AG04450 (cell line): Measurements from ENCODE around the gene RSAD2. TPM values are rescaled to one million over a fixed set of nuclear protein-coding genes. Genes with fewer than 3 reads are reported as not detected.
"Not testable (repeated sequence)": the region's sequence is repeated elsewhere in the genome, so short reads cannot be mapped to it uniquely, and the experiment has no call there.

Source experiments
- CTCF ChIA-PET: fragments of 300-600, 350-600 bp; formaldehyde crosslinking; extraction: SDS; loops from one replicate; lab custom pipeline; 2022; ENCODE audit warnings: antibody characterized with exemption, inconsistent platforms; lab: Charles Lee
- POLR2A ChIA-PET: fragments of 350-600 bp; formaldehyde crosslinking; extraction: SDS; loops from one replicate; lab custom pipeline; 2021; ENCODE audit warnings: antibody characterized with exemption, inconsistent platforms; lab: Yijun Ruan, JAX
- DNase-seq: peaks from one replicate; pipeline ENCODE4 v3.0.0-alpha.2; 2011; ENCODE audit warnings: low read depth, low spot score
- H3K27ac ChIP-seq: one replicate; pipeline ENCODE4 v1.5.1; 2012; ENCODE audit warnings: low read depth, low read length, control low read depth
- H3K27me3 ChIP-seq: one replicate; pipeline ENCODE4 v1.6.0; 2012; ENCODE audit warnings: low read length; ENCODE audit not compliant: control insufficient read depth, insufficient read depth
- H3K4me3 ChIP-seq: 2 replicates; pipeline ENCODE4 v1.5.1; 2011; ENCODE audit warnings: mild to moderate bottlenecking, low read depth, low read length, control low read depth
- H3K9me3 ChIP-seq: 2 replicates; pipeline ENCODE4 v1.5.1; 2012; ENCODE audit warnings: low read length; ENCODE audit not compliant: control insufficient read depth, insufficient read depth
- polyA plus RNA-seq: library from polyadenylated mRNA; depleted of rRNA; stranded (reverse); fragments of >200 nt; gene quantifications from 2 replicates; pipeline ENCODE4 v1.2.3, GENCODE V29; 2011
- TF ChIP-seq, protein P1 (sequence below): IDR thresholded peaks from 2 replicates; pipeline ENCODE4 v1.5.1; 2011; ENCODE audit warnings: low read depth, low read length, control low read depth, inconsistent platforms

Gene RSAD2
- polyA plus RNA-seq, 1 experiment: not detected

DNA sequence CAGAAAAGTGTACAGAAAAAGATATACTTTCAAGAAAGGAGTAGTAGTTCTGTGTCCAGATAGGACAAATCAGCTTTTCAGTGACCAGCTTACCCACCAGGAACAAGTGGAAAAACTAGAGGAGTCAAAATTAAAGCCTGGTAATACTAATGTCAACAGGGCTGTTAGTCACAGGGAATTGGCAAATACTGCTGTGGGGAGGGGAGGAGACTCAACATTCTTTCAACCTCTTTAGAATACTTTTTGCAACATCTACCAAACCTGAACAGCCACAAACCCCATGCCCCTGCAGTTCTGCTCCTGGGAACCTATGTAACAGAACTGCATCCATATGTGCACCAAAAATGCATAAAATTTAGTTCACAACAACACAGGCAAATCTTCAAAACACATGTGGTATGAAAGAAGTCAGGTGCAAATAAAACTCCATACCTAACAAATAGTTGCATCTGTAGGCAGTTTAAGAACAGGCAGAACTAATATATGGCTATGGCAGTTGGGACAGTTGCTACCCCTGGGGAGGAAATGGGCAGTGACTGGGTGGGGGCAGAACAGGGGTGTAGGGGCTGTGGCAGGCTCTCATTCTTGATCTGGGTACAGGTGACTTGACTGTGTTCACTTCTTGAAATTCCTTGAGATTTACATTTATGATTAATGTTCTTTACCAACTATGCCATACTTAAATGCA lies 21.6 kb upstream of the RSAD2 start:
- POLR2A ChIA-PET: no interaction called here
- CTCF ChIA-PET: no interaction called here
- DNase-seq: no peak
- Histone ChIP-seq H3K27me3 (no peaks in the 10 kb centered on the region), H3K4me3 (no peak overlapping the region), H3K27ac (no peak overlapping the region), H3K9me3 (0 out of 2 replicates have a peak, but pooled peaks cover 4% of the 10 kb centered on the region)
- TF ChIP-seq, protein P1, sequence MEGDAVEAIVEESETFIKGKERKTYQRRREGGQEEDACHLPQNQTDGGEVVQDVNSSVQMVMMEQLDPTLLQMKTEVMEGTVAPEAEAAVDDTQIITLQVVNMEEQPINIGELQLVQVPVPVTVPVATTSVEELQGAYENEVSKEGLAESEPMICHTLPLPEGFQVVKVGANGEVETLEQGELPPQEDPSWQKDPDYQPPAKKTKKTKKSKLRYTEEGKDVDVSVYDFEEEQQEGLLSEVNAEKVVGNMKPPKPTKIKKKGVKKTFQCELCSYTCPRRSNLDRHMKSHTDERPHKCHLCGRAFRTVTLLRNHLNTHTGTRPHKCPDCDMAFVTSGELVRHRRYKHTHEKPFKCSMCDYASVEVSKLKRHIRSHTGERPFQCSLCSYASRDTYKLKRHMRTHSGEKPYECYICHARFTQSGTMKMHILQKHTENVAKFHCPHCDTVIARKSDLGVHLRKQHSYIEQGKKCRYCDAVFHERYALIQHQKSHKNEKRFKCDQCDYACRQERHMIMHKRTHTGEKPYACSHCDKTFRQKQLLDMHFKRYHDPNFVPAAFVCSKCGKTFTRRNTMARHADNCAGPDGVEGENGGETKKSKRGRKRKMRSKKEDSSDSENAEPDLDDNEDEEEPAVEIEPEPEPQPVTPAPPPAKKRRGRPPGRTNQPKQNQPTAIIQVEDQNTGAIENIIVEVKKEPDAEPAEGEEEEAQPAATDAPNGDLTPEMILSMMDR: no peak

DNA sequence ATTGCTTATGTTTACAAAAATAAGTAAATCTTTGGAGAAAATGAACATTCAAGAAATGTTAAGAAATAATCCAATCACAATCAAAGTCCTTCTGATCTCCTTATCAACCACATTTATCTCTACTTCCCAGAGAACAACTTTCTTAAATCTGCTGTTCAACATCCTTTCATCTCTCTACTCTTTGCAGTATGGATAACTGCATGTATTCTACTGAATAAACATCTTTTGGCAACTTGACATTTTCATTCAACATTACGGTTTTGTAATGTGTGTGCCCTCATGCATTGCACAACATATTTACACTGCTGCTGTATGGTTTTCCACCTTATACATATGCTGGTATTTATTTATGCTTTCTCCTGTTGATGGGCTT lies 21.0 kb upstream of the RSAD2 start:
- no peak overlapping the region for H3K27ac ChIP-seq
- no peak for DNase-seq
- TF ChIP-seq, protein P1: no peak
- POLR2A ChIA-PET: no interaction called here
- no peaks in the 10 kb centered on the region for H3K9me3 ChIP-seq
- CTCF ChIA-PET: no interaction called here
- no peaks in the 10 kb centered on the region for H3K27me3 ChIP-seq
- H3K4me3 ChIP-seq: no peak overlapping the region

DNA sequence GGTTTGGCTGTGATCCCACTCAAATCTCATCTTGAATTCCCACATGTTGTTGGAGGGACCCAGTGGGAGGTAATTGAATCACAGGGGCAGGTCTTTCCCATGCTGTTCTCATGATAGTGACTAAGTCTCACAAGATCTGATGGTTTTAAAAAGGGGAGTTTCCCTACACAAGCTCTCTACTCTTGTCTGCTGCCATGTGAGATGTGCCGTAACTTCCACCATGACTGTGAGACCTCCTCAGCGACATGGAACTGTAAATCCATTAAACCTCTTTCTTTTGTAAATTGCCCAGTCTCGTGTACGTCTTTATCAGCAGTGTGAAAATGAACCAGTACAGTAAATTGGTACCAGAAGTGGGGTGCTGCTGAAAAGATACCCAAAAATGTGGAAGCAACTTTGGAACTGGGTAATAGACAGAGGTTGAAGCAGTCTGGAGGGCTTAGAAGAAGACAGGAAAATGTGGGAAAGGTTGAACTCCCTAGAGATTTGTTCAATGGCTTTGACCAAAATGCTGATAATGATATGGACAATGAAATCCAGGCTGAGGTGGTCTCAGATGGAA lies 19.0 kb upstream of the RSAD2 start:
- H3K4me3 ChIP-seq, DNase-seq, H3K9me3 ChIP-seq, H3K27me3 ChIP-seq, POLR2A ChIA-PET, CTCF ChIA-PET, H3K27ac ChIP-seq: not testable (repeated sequence)

DNA sequence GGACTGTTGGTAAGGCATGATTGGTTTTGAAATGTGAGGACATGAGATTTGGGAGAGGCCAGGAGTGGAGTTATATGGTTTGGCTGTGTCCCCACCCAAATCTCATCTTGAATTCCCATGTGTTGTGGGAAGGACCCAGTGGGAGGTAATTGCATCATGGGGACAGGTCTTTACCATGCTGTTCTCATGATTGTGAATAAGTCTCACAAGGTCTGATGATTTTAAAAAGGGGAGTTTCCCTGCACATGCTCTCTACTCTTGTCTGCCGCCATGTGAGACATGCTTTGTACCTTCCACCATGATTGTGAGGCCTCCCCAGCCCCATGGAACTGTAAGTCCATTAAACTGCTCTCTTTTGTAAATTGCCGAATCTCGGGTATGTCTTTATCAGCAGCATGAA lies 17.3 kb upstream of the RSAD2 start:
- CTCF ChIA-PET: no interaction called here
- no peak for DNase-seq
- H3K27me3 ChIP-seq: peaks cover 3% of the 10 kb centered on the region
- POLR2A ChIA-PET: no interaction called here
- no peak overlapping the region for H3K4me3 ChIP-seq
- TF ChIP-seq, protein P1: no peak
- H3K9me3 ChIP-seq: no peaks in the 10 kb centered on the region; the same call in 1 of the 2 replicates
- H3K27ac ChIP-seq: no peak overlapping the region

DNA sequence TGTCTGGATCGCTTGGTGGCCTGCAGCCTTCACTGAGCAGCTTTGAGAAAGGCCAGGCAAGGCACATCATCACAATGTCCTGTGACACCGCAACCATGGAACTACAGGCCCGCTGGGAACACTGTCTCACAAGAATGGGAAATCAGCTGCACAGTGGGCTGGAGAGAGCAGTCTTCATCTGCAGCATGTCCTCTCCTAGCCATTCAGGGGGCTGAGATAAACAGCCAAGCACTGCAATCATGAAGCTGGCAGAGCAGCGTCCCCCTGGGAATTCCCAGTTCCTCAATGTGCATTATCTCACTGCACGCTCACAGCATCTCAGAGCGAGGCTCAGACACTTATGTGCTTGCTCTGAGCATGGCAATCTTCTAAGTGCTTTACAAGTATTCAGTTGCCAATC lies 13.8 kb upstream of the RSAD2 start:
- TF ChIP-seq, protein P1: no peak
- Histone ChIP-seq H3K27me3 (peaks cover 12% of the 10 kb centered on the region), H3K27ac (no peak overlapping the region), H3K4me3 (no peak overlapping the region), H3K9me3 (no peaks in the 10 kb centered on the region; the same call in 1 of the 2 replicates)
- ChIA-PET POLR2A (no interaction called here), CTCF (no interaction called here)
- no peak for DNase-seq
